ENCODE measurements around the gene TMPRSS11E. TPM values are rescaled to one million over a fixed set of nuclear protein-coding genes. Genes with fewer than 3 reads are reported as not detected.
"Not testable (repeated sequence)": the region's sequence is repeated elsewhere in the genome, so short reads cannot be mapped to it uniquely, and the experiment has no call there.

TMPRSS11E gene
- total and polyA plus RNA-seq, 7 donors = 0.09 TPM; not detected in 6

GRCh38 chr4:68518889-68519288 lies 71.6 kb downstream of the TMPRSS11E start:
- Histone ChIP-seq H3K36me3 (no peaks in the 10 kb centered on the region), H3K9me3 (no peaks in the 10 kb centered on the region), H3K4me1 (no peaks in the 10 kb centered on the region), H3K27ac (no peak overlapping the region), H3K4me3 (no peak overlapping the region), H3K27me3 (no peaks in the 10 kb centered on the region)
- TF ChIP-seq POLR2A (IDR thresholded peaks at IDR 0.05) (no peak), POLR2AphosphoS5 (IDR thresholded peaks at IDR 0.05) (no peak), CTCF (IDR thresholded peaks at IDR 0.05) (no peak), EP300 (IDR thresholded peaks at IDR 0.05) (no peak)
- intact Hi-C loops (cut with DNase I) = no loop called here
- DNase-seq = no peak
- 85% methylated on average over 1 of the region's 1 CpG; no CpG with 5 or more reads in 1 of the 2 donors for WGBS, 2 donors

DNA sequence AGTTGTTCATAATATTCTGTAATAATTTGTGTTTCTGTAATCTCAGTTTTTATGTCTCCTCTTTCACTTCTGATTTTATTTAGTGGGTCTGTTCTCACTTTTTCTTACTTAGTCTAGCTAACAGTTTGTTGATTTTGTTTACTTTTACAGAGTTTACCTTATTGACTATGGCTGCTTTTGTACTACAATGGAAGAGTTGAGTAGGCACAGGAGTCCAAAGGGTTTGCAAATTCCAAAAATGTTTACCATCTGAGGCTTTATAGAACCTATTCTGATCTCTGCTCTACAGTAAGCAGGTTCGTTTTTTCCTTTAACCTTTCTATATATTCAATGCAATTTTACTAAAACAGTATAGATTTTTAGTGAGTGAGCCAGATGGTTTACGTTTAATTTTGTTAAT lies 73.7 kb downstream of the TMPRSS11E start:
- Histone ChIP-seq H3K4me3 (no peak overlapping the region), H3K4me1 (no peaks in the 10 kb centered on the region), H3K9me3 (no peaks in the 10 kb centered on the region), H3K27me3 (no peaks in the 10 kb centered on the region), H3K36me3 (no peaks in the 10 kb centered on the region), H3K27ac (no peak overlapping the region)
- 65% methylated on average over 2 of the region's 2 CpGs; no CpG with 5 or more reads in 1 of the 2 donors for WGBS, 2 donors
- DNase-seq = no peak
- intact Hi-C loops (cut with DNase I) = no loop called here
- TF ChIP-seq EP300 (IDR thresholded peaks at IDR 0.05) (no peak), POLR2AphosphoS5 (IDR thresholded peaks at IDR 0.05) (no peak), POLR2A (IDR thresholded peaks at IDR 0.05) (no peak), CTCF (IDR thresholded peaks at IDR 0.05) (no peak)

DNA sequence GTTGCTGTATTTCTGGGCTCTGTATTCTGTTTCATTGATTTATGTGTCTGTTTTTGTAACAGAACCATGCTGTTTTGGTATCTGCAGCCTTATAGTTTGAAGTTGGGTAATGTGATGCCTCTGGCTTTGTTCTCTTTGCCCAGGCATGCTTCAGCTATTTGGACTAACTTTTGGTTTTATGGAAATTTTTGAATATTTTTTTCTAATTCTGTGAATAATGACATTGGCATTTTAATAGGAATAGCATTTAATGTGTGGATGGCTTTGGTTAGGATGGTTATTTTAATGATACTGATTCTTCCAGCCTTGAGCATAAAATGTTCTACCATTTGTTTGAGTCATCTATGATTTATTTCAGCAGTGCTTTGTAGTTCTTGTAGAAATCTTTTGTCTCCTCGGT lies 75.0 kb downstream of the TMPRSS11E start:
- H3K4me3 ChIP-seq; DNase-seq; H3K36me3 ChIP-seq; H3K27ac ChIP-seq; intact Hi-C loops (cut with DNase I); H3K27me3 ChIP-seq; H3K9me3 ChIP-seq; H3K4me1 ChIP-seq: not testable (repeated sequence)
- 44% methylated on average over 1 of the region's 1 CpG; no CpG with 5 or more reads in 1 of the 2 donors for WGBS, 2 donors

- intact Hi-C loops (cut with DNase I) = no loop called here
- no peak for TF ChIP-seq EP300 (IDR thresholded peaks at IDR 0.05)
- no peak for TF ChIP-seq CTCF (IDR thresholded peaks at IDR 0.05)
- no peak for TF ChIP-seq POLR2AphosphoS5 (IDR thresholded peaks at IDR 0.05)
- no peak for TF ChIP-seq POLR2A (IDR thresholded peaks at IDR 0.05)
- Histone ChIP-seq H3K36me3 (no peaks in the 10 kb centered on the region), H3K4me1 (no peaks in the 10 kb centered on the region), H3K9me3 (no peaks in the 10 kb centered on the region), H3K4me3 (no peak overlapping the region), H3K27ac (no peak overlapping the region), H3K27me3 (no peaks in the 10 kb centered on the region)
- DNase-seq = no peak
- 88% methylated on average over 6 of the region's 6 CpGs; no CpG with 5 or more reads in 1 of the 2 donors for WGBS, 2 donors
Measured at GRCh38 chr4:68535974-68536373, 88.7 kb downstream of the TMPRSS11E start.

GRCh38 chr4:68536375-68536774 lies 89.1 kb downstream of the TMPRSS11E start:
- WGBS, 2 donors = 92% methylated on average over 3 of the region's 3 CpGs; no CpG with 5 or more reads in 1 of the 2 donors

DNA sequence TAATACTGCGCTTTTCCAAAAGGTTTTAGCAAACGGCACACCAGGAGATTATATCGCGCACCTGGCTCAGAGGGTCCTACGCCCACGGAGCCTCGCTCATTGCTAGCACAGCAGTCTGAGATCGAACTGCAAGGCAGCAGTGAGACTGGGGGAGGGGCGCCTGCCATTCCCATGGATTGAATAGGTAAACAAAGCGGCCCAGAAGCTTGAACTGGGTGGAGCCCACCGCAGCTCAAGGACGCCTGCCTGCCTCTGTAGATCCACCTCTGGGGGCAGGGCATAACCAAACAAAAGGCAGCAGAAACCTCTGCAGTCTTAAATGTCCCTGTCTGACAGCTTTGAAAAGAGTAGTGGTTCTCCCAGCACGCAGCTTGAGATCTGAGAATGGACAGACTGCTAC lies 95.5 kb downstream of the TMPRSS11E start:
- H3K27me3 ChIP-seq; intact Hi-C loops (cut with DNase I); DNase-seq; H3K4me3 ChIP-seq; H3K36me3 ChIP-seq; H3K9me3 ChIP-seq; H3K4me1 ChIP-seq; H3K27ac ChIP-seq: not testable (repeated sequence)
- WGBS, 2 donors = 90% methylated on average over 13 of the region's 13 CpGs; no CpG with 5 or more reads in 1 of the 2 donors

More at GRCh38 chr4:68536375-68536774, 89.1 kb downstream of the TMPRSS11E start:
- H3K27me3 ChIP-seq = no peaks in the 10 kb centered on the region
- H3K4me1 ChIP-seq = no peaks in the 10 kb centered on the region
- intact Hi-C loops (cut with DNase I) = no loop called here
- H3K4me3 ChIP-seq = no peak overlapping the region
- no peaks in the 10 kb centered on the region for H3K9me3 ChIP-seq
- no peak for TF ChIP-seq POLR2AphosphoS5 (IDR thresholded peaks at IDR 0.05)
- TF ChIP-seq CTCF (IDR thresholded peaks at IDR 0.05) = no peak
- TF ChIP-seq EP300 (IDR thresholded peaks at IDR 0.05) = no peak
- no peak for TF ChIP-seq POLR2A (IDR thresholded peaks at IDR 0.05)
- DNase-seq = no peak
- no peak overlapping the region for H3K27ac ChIP-seq
- no peaks in the 10 kb centered on the region for H3K36me3 ChIP-seq

Data from sigmoid colon (tissue), 7 donors.